ENCODE data around the gene BBOX1. TPM values are rescaled to one million over a fixed set of nuclear protein-coding genes. Genes with fewer than 3 reads are reported as not detected.

BBOX1 gene
- total RNA-seq, 1 donor, result not detected

GRCh38 chr11:27024865-27025264 is 15.8 kb upstream of the BBOX1 start:
- DNase-seq (ENCODE audit: low read depth in 2 of 3, low spot score in 2 of 3), result no peak

- no peak for DNase-seq (ENCODE audit: low read depth in 2 of 3, low spot score in 2 of 3)
Measured at GRCh38 chr11:27025312-27025955, 15.2 kb upstream of the BBOX1 start.

GRCh38 chr11:27025957-27026733 is 14.5 kb upstream of the BBOX1 start:
- no peak for DNase-seq (ENCODE audit: low read depth in 2 of 3, low spot score in 2 of 3)

- DNase-seq (ENCODE audit: low read depth in 2 of 3, low spot score in 2 of 3), result no peak
Measured at GRCh38 chr11:27028561-27028965, 12.1 kb upstream of the BBOX1 start.

GRCh38 chr11:27029966-27030365 is 10.6 kb upstream of the BBOX1 start:
- DNase-seq (ENCODE audit: low read depth in 2 of 3, low spot score in 2 of 3), result no peak

GRCh38 chr11:27031754-27032153 is 8.9 kb upstream of the BBOX1 start:
- DNase-seq (ENCODE audit: low read depth in 2 of 3, low spot score in 2 of 3), result no peak

- no peak for DNase-seq (ENCODE audit: low read depth in 2 of 3, low spot score in 2 of 3)
Measured at GRCh38 chr11:27039873-27040272, 742 bp upstream of the BBOX1 start.

- no peak for DNase-seq (ENCODE audit: low read depth in 2 of 3, low spot score in 2 of 3)
Measured at GRCh38 chr11:27041141-27041899, 705 bp downstream of the BBOX1 start.

GRCh38 chr11:27046956-27047355 is 6.3 kb downstream of the BBOX1 start:
- DNase-seq (ENCODE audit: low read depth in 2 of 3, low spot score in 2 of 3), result no peak

GRCh38 chr11:27052668-27053067 is 12.1 kb downstream of the BBOX1 start:
- no peak for DNase-seq (ENCODE audit: low read depth in 2 of 3, low spot score in 2 of 3)

- no peak for DNase-seq (ENCODE audit: low read depth in 2 of 3, low spot score in 2 of 3)
Measured at GRCh38 chr11:27055065-27055682, 14.6 kb downstream of the BBOX1 start.

GRCh38 chr11:27057091-27057780 is 16.6 kb downstream of the BBOX1 start:
- no peak for DNase-seq (ENCODE audit: low read depth in 2 of 3, low spot score in 2 of 3)

GRCh38 chr11:27058456-27058855 is 17.8 kb downstream of the BBOX1 start:
- no peak for DNase-seq (ENCODE audit: low read depth in 2 of 3, low spot score in 2 of 3)

- no peak for DNase-seq (ENCODE audit: low read depth in 2 of 3, low spot score in 2 of 3)
Measured at GRCh38 chr11:27059431-27059830, 18.8 kb downstream of the BBOX1 start.

GRCh38 chr11:27060816-27061460 is 20.3 kb downstream of the BBOX1 start:
- no peak for DNase-seq (ENCODE audit: low read depth in 2 of 3, low spot score in 2 of 3)

- no peak for DNase-seq (ENCODE audit: low read depth in 2 of 3, low spot score in 2 of 3)
Measured at GRCh38 chr11:27061461-27061821, 20.8 kb downstream of the BBOX1 start.

GRCh38 chr11:27064086-27064485 is 23.5 kb downstream of the BBOX1 start:
- no peak for DNase-seq (ENCODE audit: low read depth in 2 of 3, low spot score in 2 of 3)

- no peak for DNase-seq (ENCODE audit: low read depth in 2 of 3, low spot score in 2 of 3)
Measured at GRCh38 chr11:27075192-27075591, 34.6 kb downstream of the BBOX1 start.

- no peak for DNase-seq (ENCODE audit: low read depth in 2 of 3, low spot score in 2 of 3)
Measured at GRCh38 chr11:27075655-27076054, 35.0 kb downstream of the BBOX1 start.

GRCh38 chr11:27076121-27076589 is 35.5 kb downstream of the BBOX1 start:
- DNase-seq (ENCODE audit: low read depth in 2 of 3, low spot score in 2 of 3), result no peak
